Stimulated activated CD4-positive, alpha-beta T cell treated with anti-CD3 and anti-CD28 coated beads, Interleukin-2, amount 100 ng/mL, for 24 hours (primary cell): ENCODE measurements around the gene MTX3.

ENCODE experiments used
- DNase-seq, 2 donors: peaks; one replicate each; pipeline ENCODE4 v3.0.0-alpha.2; 2020

MTX3 gene

DNA sequence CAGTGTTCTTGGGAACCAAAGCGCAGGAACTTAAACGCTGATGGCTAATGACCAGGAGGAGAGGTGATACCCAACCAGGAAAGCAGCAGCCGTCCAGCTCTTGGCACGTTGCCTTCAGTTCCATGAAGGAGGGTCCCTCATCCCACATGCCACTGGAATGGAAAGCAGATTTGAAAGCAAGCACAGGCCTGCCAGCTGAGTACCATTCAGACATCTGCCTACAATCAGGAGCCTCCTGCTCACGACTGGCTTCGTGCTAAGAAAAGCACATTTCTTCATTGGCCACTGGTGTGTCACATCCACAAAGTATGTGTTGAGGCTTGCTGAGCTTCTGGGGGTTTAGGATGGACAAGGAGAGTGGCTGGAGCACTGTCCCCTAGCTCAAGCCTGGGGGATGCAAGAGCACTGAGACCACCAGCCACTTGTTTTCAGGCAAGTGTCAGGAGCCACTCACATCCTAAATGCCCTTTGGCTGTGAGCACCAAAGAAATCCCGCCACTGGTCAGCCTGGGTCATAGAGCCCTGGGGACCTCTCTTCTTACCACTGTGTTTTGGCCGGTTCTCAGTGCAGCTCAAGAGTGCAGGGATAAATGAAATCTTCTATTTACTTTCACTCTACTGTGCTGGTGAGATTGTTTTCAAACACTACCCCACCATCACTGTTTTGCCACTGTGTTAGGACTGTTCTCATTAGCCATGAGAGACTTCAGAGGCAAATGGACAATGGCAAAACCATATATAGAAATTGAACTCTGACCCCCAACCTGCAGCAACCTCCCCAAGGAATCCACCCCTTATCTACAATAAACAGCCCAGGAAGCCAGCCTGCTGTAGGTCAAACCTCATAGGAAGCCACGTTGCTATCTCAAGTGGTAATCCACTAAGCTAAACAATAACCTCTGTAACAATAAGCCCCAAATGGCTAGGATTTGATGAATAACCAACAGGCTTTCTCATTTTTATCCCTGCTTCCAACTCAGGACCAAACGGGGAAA, 58.3 kb downstream of the MTX3 start:
- DNase-seq, result no peak

DNA sequence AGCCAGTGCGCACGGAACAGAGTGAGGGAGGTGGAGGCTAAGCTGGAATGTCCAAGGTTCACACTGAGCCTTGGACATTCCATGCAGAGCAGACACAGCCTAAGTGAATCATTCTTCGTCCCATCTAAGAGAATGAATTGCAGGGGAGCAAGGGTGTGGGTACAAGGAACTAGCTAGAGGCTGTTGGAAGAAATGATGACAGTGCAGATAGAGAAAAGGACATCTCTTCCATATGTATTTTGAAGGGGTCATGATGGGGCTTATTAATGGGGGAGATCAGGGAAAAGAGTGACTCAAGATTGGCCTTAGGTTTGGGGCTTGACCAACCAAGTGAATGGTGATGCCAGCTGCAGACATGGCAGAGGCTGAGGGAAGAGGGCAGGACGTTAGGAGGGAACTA, 59.2 kb downstream of the MTX3 start:
- DNase-seq, result no peak

DNA sequence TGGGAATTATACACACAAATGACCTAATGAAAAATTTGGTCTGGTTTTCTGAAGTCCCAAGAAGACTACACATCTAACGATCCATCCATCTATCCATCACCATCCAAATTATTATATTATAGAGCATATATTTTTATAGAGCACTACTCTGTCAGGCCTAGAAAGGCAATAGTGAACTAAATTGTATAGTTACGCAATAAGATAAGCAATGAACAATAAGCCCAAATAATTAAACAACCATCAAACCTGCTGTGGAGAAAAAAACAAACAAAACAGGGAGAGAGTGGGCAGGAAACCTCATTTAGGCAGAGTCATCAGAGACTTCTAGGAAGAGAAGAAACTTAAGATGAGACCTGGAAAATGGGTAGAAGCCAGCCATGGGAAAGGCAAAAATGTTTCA, 59.7 kb downstream of the MTX3 start:
- DNase-seq, result no peak

GRCh38 chr5:79929095-79929494, 62.0 kb downstream of the MTX3 start:
- DNase-seq, result no peak
